Measurements from ENCODE around the gene AURKAIP1. TPM values are rescaled to one million over a fixed set of nuclear protein-coding genes. Genes with fewer than 3 reads are reported as not detected.
"Not testable (repeated sequence)": the region's sequence is repeated elsewhere in the genome, so short reads cannot be mapped to it uniquely, and the experiment has no call there.

Gene AURKAIP1
- total RNA-seq, 1 donor from 2014 or later, result 102 TPM

- DNase-seq (ENCODE audit: low spot score), result peak; percentile 96
Measured at GRCh38 chr1:1406821-1407635, 32.0 kb upstream of the AURKAIP1 start, which contains the start of gene MRPL20. Gene MRPL20, minus strand, starts transcription at chr1:1407293. Its CDS starts 76 bp downstream, at chr1:1407217.

GRCh38 chr1:1406101-1406820 is 31.3 kb upstream of the AURKAIP1 start:
- no peak for DNase-seq (ENCODE audit: low spot score)

- no peak for DNase-seq (ENCODE audit: low spot score)
Measured at GRCh38 chr1:1403653-1404052, 28.6 kb upstream of the AURKAIP1 start.

GRCh38 chr1:1402901-1403392 is 27.9 kb upstream of the AURKAIP1 start:
- DNase-seq (ENCODE audit: low spot score), result not testable (repeated sequence)

- DNase-seq (ENCODE audit: low spot score), result no peak
Measured at GRCh38 chr1:1402072-1402900, 27.3 kb upstream of the AURKAIP1 start.

DNA sequence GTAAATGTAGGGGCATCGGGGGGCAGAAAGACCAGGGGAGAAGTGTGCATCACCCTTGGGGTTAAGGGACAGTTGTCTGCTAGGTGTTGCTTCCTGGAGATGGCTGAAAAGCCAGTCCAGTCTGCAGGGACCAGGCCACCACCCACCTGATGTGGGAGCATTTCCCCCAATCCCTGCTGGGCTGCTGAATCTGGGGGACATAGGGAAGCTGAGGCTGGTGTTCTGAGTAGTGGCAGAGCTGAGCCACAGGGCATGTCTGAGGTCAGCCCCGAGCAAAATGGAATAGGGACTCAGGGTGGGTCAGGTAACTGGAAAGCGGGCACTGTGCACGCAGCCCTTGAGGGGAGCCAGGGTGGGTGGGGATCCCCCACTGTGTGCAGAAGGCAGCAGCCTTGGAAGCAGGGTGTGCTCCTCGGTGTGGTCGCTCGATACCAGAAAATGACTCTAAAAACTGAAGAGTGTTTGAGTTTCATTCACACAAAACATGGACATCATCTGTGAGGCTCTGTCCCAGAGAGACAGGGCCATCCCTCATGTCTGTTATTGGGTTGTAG is 26.5 kb upstream of the AURKAIP1 start:
- DNase-seq (ENCODE audit: low spot score), result no peak

DNA sequence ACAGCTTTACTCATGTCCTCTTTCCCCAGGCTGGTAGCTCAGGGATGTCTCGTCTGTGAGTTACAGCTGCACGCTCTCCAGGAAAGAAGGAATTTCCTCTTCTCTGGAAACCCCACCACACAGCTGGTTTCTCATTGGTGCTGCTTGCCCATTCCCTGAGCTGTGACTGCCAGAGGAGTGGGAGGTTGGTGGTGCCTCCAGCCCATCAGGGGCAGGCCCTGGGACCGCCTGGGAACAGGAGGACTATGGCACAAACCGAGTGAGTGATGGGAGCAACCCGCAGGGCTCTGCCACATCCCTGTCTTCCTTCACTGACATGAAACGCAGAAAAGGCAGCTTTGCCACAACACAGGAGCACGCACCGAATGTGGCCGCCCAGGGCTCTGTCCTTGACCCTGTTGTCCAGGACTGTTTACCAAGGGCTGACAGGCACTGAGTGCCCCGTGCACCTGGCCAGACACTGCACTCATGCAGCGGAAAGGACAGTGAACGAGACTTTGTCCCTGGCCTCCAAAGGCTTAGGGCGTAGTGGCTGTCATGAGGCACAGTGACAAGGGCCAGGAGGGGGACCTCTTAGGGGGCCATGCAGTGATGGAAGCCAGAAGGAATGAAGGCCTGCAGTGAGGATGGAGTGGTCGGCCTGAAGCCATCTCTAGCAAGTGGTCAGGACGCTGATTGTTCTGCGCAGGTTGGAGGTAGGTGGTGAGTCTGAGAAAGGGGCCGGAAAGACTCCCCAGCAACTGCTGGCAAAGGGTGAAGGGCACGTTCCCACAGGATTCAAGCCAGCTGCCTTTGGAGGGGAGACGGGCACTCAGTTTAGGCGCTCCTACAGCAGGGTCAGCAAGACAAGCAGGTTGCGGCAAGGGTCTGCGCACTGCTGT is 25.8 kb upstream of the AURKAIP1 start:
- no peak for DNase-seq (ENCODE audit: low spot score)

GRCh38 chr1:1399872-1400575 is 25.0 kb upstream of the AURKAIP1 start:
- DNase-seq (ENCODE audit: low spot score), result no peak

DNA sequence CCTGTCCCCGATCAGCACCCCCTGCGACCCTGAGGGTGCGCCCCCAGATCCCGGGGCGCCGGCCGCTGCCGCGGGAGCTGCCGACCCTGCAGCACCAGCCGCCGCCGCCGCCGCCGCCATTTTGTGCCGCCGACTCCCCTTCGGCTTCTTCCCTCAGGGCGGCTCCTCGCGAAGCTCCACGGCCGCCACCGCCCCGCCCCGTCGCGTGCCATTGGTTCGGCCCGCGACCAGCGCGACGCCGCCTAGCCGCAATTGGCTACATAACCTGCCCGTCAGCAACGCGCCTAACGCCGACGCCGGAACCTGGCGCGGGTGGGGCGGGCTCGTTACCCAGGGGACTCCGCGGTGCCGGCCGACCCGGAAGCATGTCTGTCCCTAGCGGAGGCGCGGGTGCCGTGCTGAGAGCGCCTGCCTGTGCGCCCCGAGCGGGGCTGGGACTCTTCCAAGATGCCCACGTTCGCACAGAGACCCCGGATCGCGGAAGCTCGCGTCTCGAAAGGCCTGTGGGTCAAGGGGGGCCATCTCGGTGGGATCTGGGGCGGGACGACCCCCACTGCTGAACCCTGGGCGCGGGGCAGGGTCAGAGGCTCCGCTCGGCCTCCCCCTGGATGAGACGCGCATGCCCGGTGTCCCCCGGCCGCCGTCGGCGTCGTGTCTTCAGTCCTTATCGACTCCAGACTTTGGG is 24.3 kb upstream of the AURKAIP1 start, which contains the start of gene CCNL2:
Gene CCNL2, minus strand, starts transcription at position 149 of the 685 bp plus-strand sequence. Its CDS starts 29 bp downstream, at position 120.
- DNase-seq (ENCODE audit: low spot score), result peak; percentile 99

GRCh38 chr1:1398677-1399186 is 23.7 kb upstream of the AURKAIP1 start:
- DNase-seq (ENCODE audit: low spot score), result no peak

DNA sequence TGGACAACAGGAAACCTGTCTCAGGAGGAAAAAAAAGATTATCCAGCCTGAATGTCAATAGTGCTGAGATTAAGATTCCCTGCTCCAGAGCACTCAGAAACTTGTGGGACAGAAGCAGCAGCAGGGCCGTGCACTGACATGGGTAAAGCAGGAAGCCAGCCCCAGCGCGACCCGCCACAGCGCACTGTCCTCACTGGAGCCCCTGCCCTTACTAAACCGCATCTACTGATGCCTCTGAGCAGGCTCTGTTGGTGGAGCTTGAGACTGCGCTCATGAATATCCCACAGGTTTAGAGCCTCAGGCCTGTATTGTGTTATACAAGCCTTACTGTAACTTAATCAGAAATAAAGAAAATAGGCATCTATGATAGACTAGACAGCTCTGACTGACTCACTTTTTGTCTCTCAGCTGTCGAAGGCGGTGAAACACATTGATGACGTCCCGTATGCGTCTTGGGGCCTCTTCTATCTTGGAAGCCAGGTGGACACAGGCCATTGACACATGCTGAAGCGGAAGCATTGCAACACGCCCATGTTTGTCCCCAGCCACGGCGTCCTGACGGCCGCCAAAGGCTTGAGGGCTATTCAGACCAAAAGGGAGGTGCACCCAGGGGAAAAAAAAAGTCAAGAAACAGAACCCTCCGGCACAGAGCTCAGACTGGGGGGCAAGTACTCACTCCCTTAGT is 23.0 kb upstream of the AURKAIP1 start:
- DNase-seq (ENCODE audit: low spot score), result no peak

- DNase-seq (ENCODE audit: low spot score), result no peak
Measured at GRCh38 chr1:1395166-1395565, 20.2 kb upstream of the AURKAIP1 start.

DNA sequence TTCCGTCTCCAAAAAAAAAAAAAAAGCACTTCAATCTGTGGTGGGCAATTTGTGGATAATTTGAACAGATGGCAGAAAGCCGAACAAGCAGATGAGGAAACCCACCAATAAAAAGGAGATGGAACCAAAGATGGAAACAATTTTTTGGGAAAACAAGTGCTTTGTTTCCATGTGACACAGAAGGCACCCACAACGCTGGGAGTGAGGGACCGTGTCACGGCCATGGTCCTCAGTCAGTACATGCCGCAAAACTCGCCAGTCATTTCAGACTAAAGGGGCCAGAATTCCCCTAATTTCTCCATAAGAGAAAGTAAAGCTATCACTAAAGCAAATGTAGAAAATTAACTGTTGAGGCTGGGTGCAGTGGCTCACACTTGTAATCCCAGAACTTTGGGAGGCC is 19.1 kb upstream of the AURKAIP1 start:
- DNase-seq (ENCODE audit: low spot score), result no peak

- no peak for DNase-seq (ENCODE audit: low spot score)
Measured at GRCh38 chr1:1393428-1393827, 18.4 kb upstream of the AURKAIP1 start.

- DNase-seq (ENCODE audit: low spot score), result no peak
Measured at GRCh38 chr1:1393014-1393413, 18.0 kb upstream of the AURKAIP1 start.

- no peak for DNase-seq (ENCODE audit: low spot score)
Measured at GRCh38 chr1:1391225-1391624, 16.2 kb upstream of the AURKAIP1 start.

DNA sequence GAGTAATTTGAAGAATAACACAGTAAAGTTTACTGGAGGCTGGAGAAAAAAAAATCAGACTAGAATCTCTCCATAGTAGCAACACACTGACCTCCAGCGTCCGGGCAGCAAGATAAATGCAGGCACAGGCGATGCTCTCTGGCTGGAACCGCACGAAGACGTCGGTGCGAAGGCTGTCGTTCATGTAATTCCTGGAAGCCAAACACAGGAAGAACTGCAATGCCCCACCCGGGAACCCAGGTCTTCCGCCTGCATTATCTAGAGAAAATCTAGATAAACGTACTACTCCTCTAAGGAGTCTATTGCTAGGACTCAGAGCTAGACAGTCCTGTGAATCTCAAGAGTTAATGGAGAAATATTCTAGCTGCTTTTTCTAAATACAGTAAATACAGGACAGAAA is 15.7 kb upstream of the AURKAIP1 start:
- DNase-seq (ENCODE audit: low spot score), result no peak

DNA sequence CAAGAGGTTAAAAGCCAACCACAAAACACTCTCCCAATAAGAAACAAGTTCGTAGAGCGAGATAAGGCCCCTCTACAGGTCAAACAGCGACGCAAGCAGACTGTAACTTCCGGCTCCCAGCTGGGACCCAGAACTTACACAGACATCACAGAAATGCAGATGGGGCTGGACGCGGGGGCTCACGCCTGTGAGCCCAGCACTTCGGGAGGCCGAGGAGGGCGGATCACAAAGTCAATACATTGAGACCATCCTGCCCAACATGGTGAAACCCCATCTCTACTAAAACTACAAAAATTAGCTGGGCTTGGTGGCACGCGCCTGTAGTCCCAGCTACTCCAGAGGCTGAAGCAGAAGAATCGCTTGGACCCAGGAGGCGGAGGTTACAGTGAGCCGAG is 13.1 kb upstream of the AURKAIP1 start:
- no peak for DNase-seq (ENCODE audit: low spot score)

All from ureter (tissue), 1 donor.